HepG2 (cell line): ENCODE data around the gene MLN.

Source experiments
- CTCF ChIP-seq: sonication (generic); formaldehyde crosslinking; IDR thresholded peaks from 2 replicates; pipeline ENCODE4 v1.5.0; 2020; ENCODE audit warnings: mild to moderate bottlenecking, missing genetic modification reagents, moderate library complexity
- EZH2 ChIP-seq: conservative IDR thresholded peaks from 2 replicates; pipeline ENCODE4 v1.6.1; 2012; ENCODE audit warnings: mild to moderate bottlenecking, low read depth, low read length, moderate library complexity
- FOXM1 ChIP-seq: sonication (generic); formaldehyde crosslinking; IDR thresholded peaks from 2 replicates; pipeline ENCODE4 v1.5.0; 2020; ENCODE audit warnings: missing genetic modification reagents
- MAX ChIP-seq: IDR thresholded peaks from 2 replicates; pipeline ENCODE4 v1.6.1; 2012; ENCODE audit warnings: inconsistent platforms
- TGIF2 ChIP-seq: IDR thresholded peaks from 2 replicates; pipeline ENCODE4 v1.6.1; 2016; ENCODE audit warnings: control low read depth, missing compliant biosample characterization
- ZBTB7A ChIP-seq: sonication (generic); formaldehyde crosslinking; IDR thresholded peaks from 2 replicates; pipeline ENCODE4 v1.8.0; 2022; ENCODE audit warnings: mild to moderate bottlenecking, missing genetic modification reagents

- TF ChIP-seq CTCF, result no peak
- no peak for TF ChIP-seq EZH2
- TF ChIP-seq MAX, result no peak
- no peak for TF ChIP-seq FOXM1 (CRISPR knock-in tag)
- no peak for TF ChIP-seq TGIF2
- TF ChIP-seq ZBTB7A (CRISPR knock-in tag), result no peak
These were observed 51.2 kb downstream of the MLN start for GRCh38 chr6:33752646-33753015.
